MV-4-11 (cell line): ENCODE measurements around the gene KCNH2.
"Not testable (repeated sequence)": the region's sequence is repeated elsewhere in the genome, so short reads cannot be mapped to it uniquely, and the experiment has no call there.

Experiments used
- DNase-seq: peaks from one replicate; lab custom pipeline; 2025; lab: John Stamatoyannopoulos, UW

Gene KCNH2

GRCh38 chr7:150927956-150928344 is 50.2 kb downstream of the KCNH2 start:
- peak; percentile 55 for DNase-seq

DNA sequence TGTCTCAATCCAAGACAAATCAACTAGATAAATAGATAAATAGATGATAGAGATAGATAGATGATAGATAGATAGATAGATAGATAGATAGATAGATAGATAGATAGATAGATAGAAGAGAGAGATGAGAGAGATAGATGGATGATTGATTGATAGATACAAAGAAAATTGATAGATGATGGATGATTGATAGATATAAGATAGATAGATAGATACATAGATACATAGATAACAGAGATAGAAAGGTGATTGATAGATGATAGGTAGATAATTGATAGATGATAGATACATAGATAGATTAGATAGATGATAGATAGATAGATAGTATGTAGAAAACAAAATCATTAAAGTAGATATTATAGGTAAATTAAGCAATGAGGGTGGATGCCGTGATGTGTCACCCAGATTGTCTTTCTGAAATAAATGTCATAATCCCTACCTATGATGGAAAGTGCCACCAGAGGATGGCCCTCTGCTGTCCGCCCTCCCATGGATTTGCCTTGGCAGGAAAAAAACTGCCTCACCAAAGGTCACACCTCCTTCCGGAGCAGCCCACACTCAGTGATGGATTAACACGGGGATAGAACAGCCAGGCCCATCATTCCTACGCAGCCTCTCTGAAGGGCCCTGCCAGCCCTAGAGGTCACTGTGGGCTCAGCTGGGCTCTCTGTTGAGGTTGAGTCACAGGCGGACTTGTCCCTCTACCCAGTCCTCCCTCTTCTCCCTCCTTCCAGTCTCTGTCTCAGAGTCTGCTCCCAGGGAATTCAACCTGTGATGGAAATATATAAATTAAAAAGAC is 50.8 kb downstream of the KCNH2 start:
- DNase-seq = peak; percentile 8

DNA sequence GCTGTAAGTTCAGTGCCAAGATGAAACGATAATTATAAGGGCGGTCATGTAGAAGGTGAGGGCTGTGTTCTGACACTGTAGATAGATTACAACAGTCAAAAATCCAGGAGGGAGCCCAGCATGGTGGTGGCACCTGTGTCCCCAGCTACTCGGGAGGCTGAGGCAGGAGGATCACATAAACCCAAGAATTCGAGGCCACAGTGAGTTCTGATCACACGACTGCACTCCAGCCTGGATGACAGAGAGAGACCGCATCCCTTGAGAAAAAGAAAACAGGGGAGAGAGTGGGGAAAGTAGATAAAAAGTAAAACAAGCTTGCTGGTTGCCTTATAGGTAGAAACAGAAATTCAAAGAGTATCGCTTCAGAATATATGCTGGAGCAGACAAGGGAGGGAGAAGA is 52.1 kb downstream of the KCNH2 start:
- DNase-seq = no peak

- peak; percentile 10 for DNase-seq
Observed at GRCh38 chr7:150924369-150924781, 53.7 kb downstream of the KCNH2 start.

DNA sequence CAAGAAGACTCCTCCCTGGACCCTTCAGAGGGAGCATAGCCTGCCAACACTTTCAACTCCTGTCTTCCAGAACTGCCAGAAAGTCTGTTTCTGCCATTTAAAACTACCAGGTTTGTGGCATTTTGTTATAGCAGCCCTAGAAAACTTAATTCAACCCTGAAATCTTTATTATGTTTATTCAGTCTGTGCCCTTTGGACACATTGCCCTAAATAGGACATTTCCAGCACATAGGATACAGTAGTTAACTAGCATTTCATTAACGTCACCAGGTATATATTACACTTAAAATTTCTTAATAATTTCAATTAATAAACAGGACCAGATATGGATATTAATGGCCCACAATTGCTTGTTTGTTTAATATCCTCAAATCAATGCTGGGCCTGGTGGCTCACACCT is 54.3 kb downstream of the KCNH2 start:
- no peak for DNase-seq

DNA sequence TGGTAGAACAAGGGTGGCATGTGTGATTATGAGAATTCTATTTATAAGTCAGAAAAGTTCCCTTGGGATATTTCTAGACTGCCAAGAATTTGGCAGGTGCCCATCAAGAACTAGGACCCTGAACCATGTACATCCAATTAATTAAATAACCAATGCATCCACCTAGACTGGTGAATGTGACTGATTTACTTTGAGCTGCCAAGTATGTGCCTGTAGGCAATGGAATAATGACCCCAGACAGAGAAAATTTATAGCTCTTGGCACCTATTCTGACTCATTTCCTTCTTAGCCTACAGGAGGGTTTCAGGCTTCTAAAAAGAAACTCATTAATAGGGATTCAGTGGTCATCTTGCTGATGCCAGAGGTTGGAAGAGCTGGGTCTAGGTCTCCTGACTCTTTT is 54.9 kb downstream of the KCNH2 start:
- no peak for DNase-seq

GRCh38 chr7:150919160-150919559 is 59.0 kb downstream of the KCNH2 start:
- no peak for DNase-seq

DNA sequence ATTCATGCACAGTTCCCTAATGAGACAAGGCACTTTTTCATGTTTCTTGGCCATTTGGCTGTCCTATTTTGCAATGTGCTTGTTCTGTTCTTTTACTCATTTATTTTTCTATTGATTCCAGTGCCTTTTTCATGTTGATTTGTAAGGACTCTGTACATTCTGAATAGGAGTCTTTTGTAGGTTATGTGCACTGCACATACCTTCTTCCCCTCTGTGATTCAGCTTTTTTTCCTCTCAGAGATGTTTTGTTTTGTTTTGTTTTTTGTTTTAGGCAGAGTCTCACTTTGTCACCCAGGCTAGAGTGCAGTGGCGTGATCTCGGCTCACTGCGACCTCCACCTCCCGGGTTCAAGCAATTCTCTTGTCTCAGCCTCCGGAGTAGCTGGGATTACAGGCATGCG is 59.7 kb downstream of the KCNH2 start:
- no peak for DNase-seq

DNA sequence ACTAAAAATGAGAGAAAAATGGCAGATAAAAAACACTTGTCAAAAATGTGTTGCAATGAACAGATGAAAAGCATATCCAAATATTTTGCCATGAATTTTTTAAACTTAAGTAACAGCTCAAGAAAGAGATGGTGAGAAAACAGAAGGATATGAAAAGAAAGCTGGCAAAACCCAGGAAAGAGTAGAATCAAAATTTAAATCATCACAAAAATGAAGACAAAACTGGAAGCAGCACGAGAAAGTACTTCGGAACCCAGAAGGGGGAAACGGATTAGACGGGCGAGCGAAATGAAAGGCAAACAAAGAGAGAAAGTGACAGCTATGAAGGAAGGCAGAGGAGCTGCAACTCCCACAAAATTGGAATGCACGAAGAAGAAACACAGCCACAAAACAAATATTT is 60.2 kb downstream of the KCNH2 start:
- DNase-seq = no peak

DNA sequence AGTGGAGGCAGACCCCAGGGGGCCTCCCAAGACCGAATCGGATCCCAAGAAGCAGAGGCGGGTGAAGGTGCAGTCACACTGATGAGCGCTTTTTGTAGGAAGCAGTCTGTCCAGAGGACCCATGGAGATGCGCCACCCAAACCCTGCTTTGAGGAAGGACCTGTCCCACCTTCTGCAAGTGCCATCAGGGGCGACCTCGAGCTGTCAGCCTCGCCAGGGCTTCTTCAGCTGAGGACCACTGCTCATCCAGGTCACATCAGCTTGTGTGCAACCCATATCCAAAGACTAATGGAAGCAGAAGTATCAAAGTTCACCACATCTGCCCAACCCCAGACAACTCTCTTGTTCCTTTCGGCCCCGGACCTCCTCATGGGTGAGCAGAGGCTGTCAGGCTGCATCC is 61.5 kb downstream of the KCNH2 start:
- no peak for DNase-seq

GRCh38 chr7:150914966-150915365 is 63.2 kb downstream of the KCNH2 start:
- DNase-seq = no peak

- no peak for DNase-seq
Observed at GRCh38 chr7:150914196-150914595, 63.9 kb downstream of the KCNH2 start.

DNA sequence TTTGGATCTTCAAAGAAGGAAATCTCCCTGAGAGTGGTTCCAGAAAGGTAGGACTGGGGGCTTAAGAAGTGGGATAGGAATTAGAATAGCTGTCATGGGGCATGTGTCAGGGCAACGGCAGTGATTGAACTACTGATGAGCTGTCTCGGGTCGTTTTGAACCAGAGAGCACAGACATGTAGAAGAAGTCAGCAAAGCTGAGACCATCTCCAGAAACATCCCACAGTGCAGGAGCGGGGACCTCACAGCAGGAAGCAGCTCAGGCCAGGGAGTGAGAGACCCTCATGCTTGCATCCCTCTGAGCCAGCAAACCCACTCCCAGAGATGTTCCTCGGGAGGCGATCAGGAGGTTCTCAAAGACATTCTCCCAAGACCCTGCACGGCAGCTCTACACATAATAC is 65.7 kb downstream of the KCNH2 start:
- no peak for DNase-seq

DNA sequence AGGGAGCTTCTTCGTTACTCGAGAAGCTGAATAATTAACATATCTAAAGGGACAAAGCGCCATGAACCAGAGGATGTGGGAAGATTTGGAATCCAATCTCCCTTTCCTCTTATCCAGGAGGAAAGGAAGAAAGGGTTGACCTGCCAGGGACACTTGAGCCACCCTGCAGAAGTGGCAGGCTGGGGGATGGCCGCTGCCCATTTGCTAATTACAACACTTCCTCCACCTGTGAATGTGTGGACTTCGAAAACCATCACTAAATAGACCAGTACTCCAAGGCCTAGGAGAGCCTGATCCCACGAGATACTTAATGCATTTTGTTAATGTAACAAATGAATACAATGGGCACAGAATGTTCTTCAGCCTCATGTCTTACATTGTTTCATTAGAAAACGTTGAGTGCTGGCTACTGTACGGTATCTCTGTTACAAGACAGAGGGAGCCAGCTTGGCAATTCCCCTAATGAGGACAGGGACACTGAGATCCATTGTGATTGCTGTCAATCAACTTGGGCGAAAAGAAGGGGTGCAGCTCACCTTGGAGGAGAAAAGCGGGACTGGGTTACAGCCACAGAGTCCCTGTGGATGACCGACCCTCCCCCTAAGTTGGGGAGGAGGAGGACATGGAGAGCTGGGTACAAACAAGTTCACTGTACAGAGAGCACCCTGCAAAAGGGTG is 66.4 kb downstream of the KCNH2 start:
- no peak for DNase-seq

DNA sequence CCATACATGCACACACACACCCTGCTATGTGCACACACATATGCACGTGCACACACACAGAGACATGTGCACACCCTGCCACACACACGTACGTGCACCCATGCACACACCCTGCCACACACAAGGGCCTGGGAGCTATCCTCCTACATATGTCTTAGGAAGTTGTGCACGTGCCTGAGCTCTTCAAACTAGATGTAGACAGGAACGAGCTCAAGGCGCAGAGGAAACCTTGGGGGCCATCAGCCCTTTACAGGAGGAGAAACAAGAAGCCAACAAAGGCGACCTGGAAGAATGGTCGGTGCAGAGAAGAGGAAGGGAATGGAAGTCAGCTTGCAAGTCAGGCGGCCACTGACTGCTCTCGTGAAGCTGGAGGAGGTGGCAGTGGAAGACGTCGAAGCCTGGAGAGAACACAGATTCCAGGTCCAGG is 67.1 kb downstream of the KCNH2 start:
- DNase-seq = no peak

- not testable (repeated sequence) for DNase-seq
Observed at GRCh38 chr7:150910305-150910995, 67.7 kb downstream of the KCNH2 start.

DNA sequence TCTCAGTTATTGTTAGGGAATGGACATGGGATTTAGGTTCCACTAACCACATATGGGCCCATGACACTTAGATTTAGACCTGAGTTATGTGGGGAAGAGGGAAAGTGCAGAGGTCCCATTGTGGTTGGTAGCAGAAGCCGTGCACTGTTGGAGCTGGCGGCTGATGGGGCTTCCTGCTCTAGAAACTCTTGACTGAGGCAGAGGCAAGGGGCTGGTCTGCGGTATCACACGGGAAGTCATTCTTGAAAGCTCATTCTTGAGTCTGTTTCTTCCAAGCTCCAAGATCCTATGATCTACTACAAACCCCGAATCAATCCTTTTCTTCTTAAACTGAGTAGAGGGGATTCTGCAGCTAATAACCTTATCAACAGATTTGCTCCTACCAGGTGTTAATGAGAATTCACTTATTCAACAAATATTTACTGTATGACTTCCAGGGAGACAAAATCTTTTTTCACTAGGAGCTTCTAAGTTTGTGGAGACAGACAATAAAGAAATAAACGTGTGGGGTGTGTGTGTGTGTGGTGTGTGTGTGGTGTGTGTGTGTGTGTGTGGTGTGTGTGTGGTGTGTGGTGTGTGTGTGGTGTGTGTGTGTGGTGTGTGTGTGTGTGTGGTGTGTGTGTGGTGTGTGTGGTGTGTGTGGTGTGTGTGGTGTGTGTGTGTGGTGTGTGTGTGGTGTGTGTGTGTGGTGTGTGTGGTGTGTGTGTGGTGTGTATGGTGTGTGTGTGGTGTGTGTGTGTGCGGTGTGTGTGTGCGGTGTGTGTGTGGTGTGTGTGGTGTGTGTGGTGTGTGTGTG is 68.7 kb downstream of the KCNH2 start:
- DNase-seq = peak; percentile 31

GRCh38 chr7:150908173-150908572 is 69.9 kb downstream of the KCNH2 start:
- DNase-seq = no peak

- DNase-seq = no peak
Observed at GRCh38 chr7:150904011-150904909, 73.9 kb downstream of the KCNH2 start.

DNA sequence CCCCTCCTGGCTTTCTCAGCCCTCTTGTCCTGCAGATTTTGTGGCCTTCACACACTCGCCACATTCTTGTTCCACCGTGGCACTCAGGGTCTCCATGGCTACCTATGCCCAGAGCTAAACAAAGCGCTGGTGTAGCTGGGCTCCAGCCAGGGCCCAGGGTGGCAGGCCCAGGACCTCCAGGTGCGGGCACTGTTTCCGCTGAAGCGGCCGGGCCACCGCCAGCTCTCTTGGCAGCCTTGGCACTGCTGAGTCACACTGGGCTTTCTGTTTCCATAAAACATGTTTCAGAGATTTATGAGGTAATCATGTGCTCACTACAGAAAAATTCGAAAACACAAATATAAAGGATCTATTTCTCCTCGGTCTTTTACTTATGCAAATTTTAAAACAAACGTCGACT is 74.5 kb downstream of the KCNH2 start:
- DNase-seq = no peak
